Iris pigment epithelial cell (primary cell): ENCODE data around the gene DUSP15.
"Not testable (repeated sequence)": the region's sequence is repeated elsewhere in the genome, so short reads cannot be mapped to it uniquely, and the experiment has no call there.

ENCODE experiments used
- DNase-seq: peaks from one replicate; pipeline ENCODE4 v3.0.0-alpha.2; 2011; ENCODE audit warnings: low read depth

DUSP15 gene

DNA sequence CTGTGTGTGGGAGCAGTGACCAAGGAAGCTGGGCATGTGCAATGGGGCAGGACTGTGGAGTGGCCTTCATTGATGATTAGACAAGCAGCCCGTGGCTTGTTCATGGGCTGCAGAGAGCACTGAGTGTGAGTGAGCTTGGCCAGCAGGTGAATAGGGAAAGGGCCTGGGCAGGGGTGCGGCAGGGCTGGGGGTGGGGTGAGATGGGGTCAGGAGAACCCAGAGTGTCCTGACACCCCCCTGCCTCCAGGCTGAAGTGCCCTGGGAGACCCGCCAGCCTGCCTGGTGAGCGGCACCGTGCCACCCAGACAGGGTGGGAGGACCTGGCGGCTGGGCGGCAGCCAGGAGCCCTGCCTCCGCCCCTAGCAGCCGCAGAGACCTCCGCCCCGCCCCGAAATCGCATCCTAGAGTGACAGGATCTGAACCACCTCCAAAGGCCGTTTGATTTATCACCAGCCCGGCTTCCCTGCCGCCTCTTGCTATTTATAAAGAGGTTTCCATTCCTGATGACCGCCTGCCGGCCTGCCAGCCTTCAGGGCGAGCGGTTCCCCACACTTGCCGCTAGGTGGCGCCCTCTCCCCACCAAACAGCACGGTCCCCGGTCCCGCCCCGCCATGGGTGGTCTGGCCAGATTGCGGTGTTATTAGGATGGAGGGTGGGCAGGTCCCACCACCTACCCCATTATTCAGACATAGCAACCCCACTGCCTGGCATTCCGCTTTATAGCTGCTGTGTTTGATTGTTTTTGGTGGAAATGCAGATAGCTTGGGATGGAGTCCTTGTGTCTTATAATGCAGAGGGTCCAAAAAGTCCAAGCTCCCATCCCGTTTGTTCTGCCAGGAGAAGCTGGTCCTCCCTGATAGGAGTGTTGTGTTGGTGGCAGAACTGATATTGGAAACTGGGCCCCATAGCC lies 47.7 kb downstream of the DUSP15 start:
- peak; percentile 35 for DNase-seq

- DNase-seq, result no peak
Observed at GRCh38 chr20:31821427-31821826, 48.9 kb downstream of the DUSP15 start.

GRCh38 chr20:31820228-31820627 lies 50.1 kb downstream of the DUSP15 start:
- DNase-seq, result no peak

DNA sequence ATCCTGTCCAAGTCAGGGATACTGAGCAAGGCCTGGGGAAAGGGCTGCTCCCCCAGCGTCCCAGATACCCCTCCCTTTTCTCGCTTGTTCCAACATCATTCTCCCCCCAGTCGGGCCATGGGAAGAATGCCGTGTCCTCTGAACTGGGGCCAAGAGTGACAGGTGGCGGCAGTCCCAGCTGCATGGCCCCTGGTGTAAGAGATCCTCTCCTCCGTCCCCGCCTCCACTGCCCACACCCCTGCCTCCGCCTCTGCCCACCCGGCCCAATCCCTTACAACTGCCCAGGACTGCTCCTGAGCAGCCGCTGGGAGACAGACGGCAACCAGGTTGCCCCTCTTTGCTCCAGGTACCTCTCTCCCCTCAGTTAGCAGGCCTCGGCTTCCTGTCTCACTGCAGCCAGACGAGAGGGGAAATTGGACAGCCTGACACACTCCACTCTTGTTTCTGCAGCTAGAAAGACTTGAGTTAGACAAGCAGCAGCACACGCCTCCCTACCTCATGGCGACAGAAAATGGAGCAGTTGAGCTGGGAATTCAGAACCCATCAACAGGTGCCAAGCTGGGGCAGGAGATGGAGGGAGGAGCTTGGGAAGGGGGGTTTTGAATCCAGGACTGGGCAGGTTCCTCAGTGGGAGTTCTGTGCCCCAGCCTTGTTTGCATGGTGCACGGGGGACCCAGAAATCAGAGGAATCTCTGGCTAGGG lies 51.1 kb downstream of the DUSP15 start, which contains the start of gene MYLK2:
MYLK2 (plus strand) TSS at position 274 of the 702 bp plus-strand sequence; CDS start at position 499, 225 bp downstream.
- DNase-seq, result no peak

DNA sequence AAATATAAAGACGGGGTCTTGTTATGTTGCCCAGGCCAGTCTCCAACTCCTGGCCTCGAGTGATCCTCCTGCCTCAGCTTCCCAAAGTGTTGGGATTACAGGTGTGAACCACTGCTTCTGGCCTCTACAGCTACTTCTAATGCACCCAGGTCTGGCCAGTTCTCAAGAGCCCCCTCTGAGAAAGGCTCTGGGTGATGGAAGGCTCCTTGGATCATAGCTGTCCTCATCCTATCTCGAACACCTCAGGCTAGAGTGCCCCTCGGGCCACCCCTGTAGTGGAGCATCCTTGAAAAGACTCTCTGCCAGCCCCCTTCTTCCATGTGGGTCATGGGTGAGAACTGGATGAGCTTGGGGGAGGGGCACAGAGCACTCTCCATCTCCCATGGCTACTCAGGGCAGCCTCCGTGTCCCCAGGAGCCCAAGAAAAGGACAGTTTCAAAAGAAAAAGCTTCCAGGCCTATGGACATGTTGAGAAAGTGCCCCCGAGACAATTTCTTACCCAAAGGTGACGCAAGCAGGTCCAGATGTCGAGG lies 51.9 kb downstream of the DUSP15 start:
- no peak for DNase-seq

DNA sequence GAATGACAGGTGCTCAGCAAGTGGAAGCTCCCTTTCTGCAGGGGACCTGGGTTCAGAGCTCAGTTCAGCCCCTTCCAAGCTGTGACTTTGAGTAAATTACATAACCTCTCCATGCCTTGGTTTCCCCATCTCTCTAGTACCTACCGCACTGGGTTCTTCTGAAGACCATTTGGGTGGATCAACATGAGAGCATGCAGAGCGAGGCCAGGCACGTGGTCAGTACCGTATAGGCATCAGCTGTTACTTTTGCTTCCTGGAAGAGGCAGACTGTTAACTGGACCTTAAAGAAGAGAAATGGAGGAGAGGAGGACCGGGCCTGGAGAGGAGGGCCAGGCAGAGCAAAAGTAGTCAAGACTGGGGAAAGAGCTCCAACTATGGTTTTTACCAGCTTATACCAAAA lies 52.9 kb downstream of the DUSP15 start:
- DNase-seq, result no peak

DNA sequence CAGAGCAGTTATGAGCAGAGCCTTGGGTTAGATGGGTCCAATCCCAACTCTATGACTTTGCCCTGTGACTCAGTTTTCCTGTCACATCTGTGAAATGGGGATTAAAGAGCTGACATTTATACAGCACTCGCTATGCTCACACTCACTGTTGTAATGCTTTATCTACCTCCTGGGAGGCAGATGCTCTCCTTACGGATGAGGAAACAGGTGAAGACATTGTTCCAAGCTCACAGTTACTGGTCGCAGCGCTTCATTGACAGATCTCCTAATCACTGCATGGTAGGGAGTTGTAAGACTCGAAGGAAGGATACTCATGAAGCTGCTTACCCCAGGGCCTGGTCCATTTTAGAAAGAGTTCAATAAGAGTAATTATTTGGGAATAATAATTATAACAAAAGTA lies 54.1 kb downstream of the DUSP15 start:
- no peak for DNase-seq

GRCh38 chr20:31815408-31816188 lies 54.7 kb downstream of the DUSP15 start:
- DNase-seq, result no peak

DNA sequence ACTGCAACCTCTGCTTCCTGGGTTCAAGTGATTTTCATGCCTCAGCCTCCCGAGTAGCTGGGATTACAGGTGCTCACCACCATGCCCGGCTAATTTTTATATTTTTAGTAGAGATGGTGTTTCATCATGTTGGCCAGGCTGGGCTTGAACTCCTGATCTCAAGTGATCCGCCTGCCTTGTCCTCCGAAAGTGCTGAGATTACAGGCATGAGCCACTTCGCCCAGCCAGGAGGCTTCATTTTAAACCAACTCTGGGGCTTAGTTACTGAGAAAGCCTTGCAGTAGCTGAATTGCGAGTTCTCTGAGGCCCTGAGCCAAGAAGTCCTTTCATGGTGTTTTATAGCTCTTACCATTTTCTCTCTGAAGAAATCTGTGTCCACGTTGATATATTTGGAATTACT lies 56.2 kb downstream of the DUSP15 start:
- DNase-seq, result not testable (repeated sequence)

GRCh38 chr20:31813611-31814010 lies 56.7 kb downstream of the DUSP15 start:
- DNase-seq, result no peak

DNA sequence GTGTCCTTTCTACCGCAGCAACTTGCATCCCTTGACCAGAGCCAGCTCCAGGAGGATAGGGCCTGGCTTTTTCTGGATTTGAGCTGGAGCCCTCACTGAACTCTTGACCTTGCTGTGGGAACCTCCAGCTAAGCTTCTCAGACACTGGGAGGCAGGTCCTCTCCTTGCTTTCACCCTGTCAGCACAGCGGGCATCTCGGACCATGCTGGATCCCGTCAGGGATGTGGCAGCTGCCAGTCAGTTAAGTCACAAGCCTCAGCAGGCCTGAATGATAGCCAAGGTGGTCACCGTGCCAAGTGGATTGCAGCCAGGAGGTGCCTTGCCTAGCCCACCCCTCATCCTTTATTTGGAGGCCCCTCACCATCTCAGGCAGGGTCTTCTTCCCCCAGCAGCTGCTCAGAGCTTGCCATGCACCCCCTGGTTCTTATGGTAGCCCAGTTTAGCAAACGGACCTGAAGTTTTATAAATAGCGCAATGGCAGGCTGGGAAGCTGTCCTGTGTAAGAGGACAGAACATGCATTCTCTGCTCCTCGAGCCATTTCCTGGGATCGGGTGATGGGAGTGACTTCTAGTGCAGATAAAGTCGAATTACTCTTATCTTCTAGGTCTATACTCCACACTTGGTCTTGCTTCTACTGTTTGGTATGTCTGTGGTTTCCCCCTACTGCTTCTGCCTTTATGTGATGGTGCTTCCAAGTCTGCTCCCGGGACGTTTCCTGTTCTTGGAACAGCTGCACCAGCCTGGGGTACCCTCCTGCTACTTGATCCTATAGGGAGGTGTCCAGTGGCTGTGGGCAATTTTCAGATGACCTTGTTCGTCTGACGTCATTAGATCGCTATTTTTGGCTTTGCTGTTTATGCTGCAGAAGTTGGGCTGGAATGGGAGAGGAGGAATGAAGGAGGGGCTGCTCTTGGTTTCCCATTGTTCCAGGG lies 58.3 kb downstream of the DUSP15 start:
- peak; percentile 70 for DNase-seq

DNA sequence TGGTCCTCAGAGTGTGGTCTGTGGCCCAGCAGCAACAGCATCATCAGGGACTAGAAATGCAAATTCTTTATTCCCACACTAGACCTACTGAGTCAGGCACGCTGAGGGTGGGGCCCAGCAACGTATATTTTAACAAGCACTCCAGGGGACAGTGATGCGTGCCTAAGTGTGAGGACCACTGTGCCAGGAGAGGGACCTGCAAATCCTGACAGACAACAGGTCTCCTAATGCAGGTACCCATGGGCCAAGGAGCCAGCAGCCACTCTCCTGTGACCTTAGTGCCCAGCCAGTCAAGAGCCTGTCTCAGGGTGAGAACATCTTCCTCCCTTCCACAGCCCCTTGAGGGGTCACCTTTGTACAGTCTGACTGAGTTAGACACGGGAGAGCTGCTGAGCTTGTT lies 59.1 kb downstream of the DUSP15 start:
- no peak for DNase-seq
